HepG2 (cell line): ENCODE measurements around the gene ZBTB48. TPM values are rescaled to one million over a fixed set of nuclear protein-coding genes. Genes with fewer than 3 reads are reported as not detected.
A peak's percentile ranks its signal among the peaks of the same experiment; 100 is the strongest.

Experiments used
- BRD4 ChIP-seq: sonication (generic); formaldehyde crosslinking; IDR thresholded peaks from 2 replicates; pipeline ENCODE4 v1.4.0; 2020; ENCODE audit warnings: missing genetic modification reagents
- HIVEP1 ChIP-seq: sonication (generic); formaldehyde crosslinking; IDR thresholded peaks from 2 replicates; pipeline ENCODE4 v1.4.0; 2020; ENCODE audit warnings: mild to moderate bottlenecking, missing genetic modification reagents
- HNRNPL ChIP-seq: fragments of 200-400 bp; formaldehyde crosslinking; IDR thresholded peaks from 2 replicates; pipeline ENCODE4 v1.6.1; 2017; ENCODE audit warnings: mild to moderate bottlenecking, low read depth, low read length
- IKZF4 ChIP-seq: sonication (generic); formaldehyde crosslinking; IDR thresholded peaks from 2 replicates; pipeline ENCODE4 v1.5.1; 2020; ENCODE audit warnings: borderline replicate concordance, mild to moderate bottlenecking, low read depth, missing genetic modification reagents; ENCODE audit errors: not compliant biosample characterization
- IRF1 ChIP-seq: sonication (generic); formaldehyde crosslinking; IDR thresholded peaks from 2 replicates; pipeline ENCODE4 v1.4.0; 2020; ENCODE audit warnings: low read depth, mild to moderate bottlenecking, missing genetic modification reagents
- MAZ ChIP-seq, 2 experiments: sonication (generic) in 1 of 2; formaldehyde crosslinking in 1 of 2; IDR thresholded peaks; 2 replicates each; pipeline versions ENCODE4 v1.5.0 to v1.6.1; 2012 to 2020; ENCODE audit warnings: low read depth in 2 of 2, mild to moderate bottlenecking in 2 of 2, borderline replicate concordance in 1 of 2, improper control_type of control experiment in 1 of 2, low read length in 1 of 2, missing genetic modification reagents in 1 of 2, moderate library complexity in 1 of 2
- PAX8 ChIP-seq: sonication (generic); formaldehyde crosslinking; IDR thresholded peaks from 2 replicates; pipeline ENCODE4 v1.8.0; 2022; ENCODE audit warnings: mild to moderate bottlenecking, missing genetic modification reagents, borderline replicate concordance
- PLRG1 ChIP-seq: fragments of 450-650 bp; conservative IDR thresholded peaks from 2 replicates; pipeline ENCODE4 v1.6.1; 2016
- RAD21 ChIP-seq: fragments of 450-650 bp; formaldehyde crosslinking; IDR thresholded peaks from 2 replicates; pipeline ENCODE4 v1.5.0; 2020; ENCODE audit warnings: mild to moderate bottlenecking
- SNAI1 ChIP-seq: sonication (generic); formaldehyde crosslinking; IDR thresholded peaks from 2 replicates; pipeline ENCODE4 v1.5.0; 2020; ENCODE audit warnings: mild to moderate bottlenecking, missing genetic modification reagents, borderline replicate concordance
- ZBTB1 ChIP-seq: sonication (generic); formaldehyde crosslinking; IDR thresholded peaks from 2 replicates; pipeline ENCODE4 v1.4.0; 2020; ENCODE audit warnings: missing genetic modification reagents, borderline replicate concordance
- ZBTB37 ChIP-seq: sonication (generic); formaldehyde crosslinking; IDR thresholded peaks from 2 replicates; pipeline ENCODE4 v1.4.0; 2020; ENCODE audit warnings: mild to moderate bottlenecking, missing genetic modification reagents
- ZNF446 ChIP-seq: sonication (generic); formaldehyde crosslinking; IDR thresholded peaks from 2 replicates; pipeline ENCODE4 v1.5.0; 2020; ENCODE audit warnings: mild to moderate bottlenecking, missing genetic modification reagents
- ZNF605 ChIP-seq: sonication (generic); formaldehyde crosslinking; IDR thresholded peaks from 2 replicates; pipeline ENCODE4 v1.8.0; 2022; ENCODE audit warnings: mild to moderate bottlenecking, missing genetic modification reagents
- ZNF609 ChIP-seq: sonication (generic); formaldehyde crosslinking; IDR thresholded peaks from 2 replicates; pipeline ENCODE4 v1.4.0; 2020; ENCODE audit warnings: mild to moderate bottlenecking, missing genetic modification reagents, borderline replicate concordance
- ZNF687 ChIP-seq: sonication (generic); formaldehyde crosslinking; IDR thresholded peaks from 2 replicates; pipeline ENCODE4 v1.5.1; 2020; ENCODE audit warnings: mild to moderate bottlenecking, missing genetic modification reagents, moderate library complexity
- polyA plus RNA-seq, 8 experiments: library from polyadenylated mRNA; depleted of rRNA in 3 of 8; stranded (reverse) in 7 of 8; unstranded in 1 of 8; fragments of >200 nt; fragmentation: Illumina TruSeq in 4 of 8; extraction: Trizol in 4 of 8; gene quantifications; 2 replicates each; pipeline versions ENCODE4 v1.2.1 to v1.2.3, GENCODE V29; 2011 to 2016; ENCODE audit warnings: low read depth in 4 of 8, missing spikeins in 1 of 8, mixed read lengths in 1 of 8; ENCODE audit not compliant: insufficient read depth in 1 of 8
- total RNA-seq, 5 experiments: library from RNA; depleted of rRNA; stranded (reverse); fragments of >200 nt; fragmentation: Illumina TruSeq; extraction: Trizol; gene quantifications; 2 replicates each; pipeline ENCODE4 v1.2.3, GENCODE V29; 2016; ENCODE audit warnings: low read depth in 1 of 5

The ZBTB48 gene
- total and polyA plus RNA-seq, 2 of the 13 experiments (the other 11 are each of a cell fraction or from before 2014, with no cell fraction given) = 13.0 to 17.1 TPM

- TF ChIP-seq ZNF446 (no peak), PAX8 (CRISPR knock-in tag) (no peak), IKZF4 (CRISPR knock-in tag) (peak; percentile 14), MAZ (IDR thresholded peaks at IDR 0.05; ENCODE audit: borderline replicate concordance, low read depth, low read length) (peak; percentile 63; the same call in 1 of the 2 replicates), MAZ (CRISPR knock-in tag; IDR thresholded peaks at IDR 0.05; ENCODE audit: low read depth) (peak; percentile 65; the same call in 1 of the 2 replicates), ZNF687 (CRISPR knock-in tag) (peak; percentile 97), SNAI1 (CRISPR knock-in tag) (0 out of 2 replicates have a peak, but pooled peaks have one; percentile 47), PLRG1 (no peak), ZBTB1 (CRISPR knock-in tag) (no peak), IRF1 (CRISPR knock-in tag) (no peak), HNRNPL (peak; percentile 84), ZBTB37 (CRISPR knock-in tag) (no peak), ZNF605 (CRISPR knock-in tag) (peak; percentile 58; the same call in 1 of the 2 replicates), RAD21 (CRISPR knock-in tag) (no peak), BRD4 (CRISPR knock-in tag) (0 out of 2 replicates have a peak, but pooled peaks have one; percentile 19), HIVEP1 (CRISPR knock-in tag) (peak; percentile 63), ZNF609 (CRISPR knock-in tag) (peak; percentile 32; the same call in 1 of the 2 replicates)
Observed at GRCh38 chr1:6579374-6580118, at the start of gene ZBTB48 (continued).
